NT2/D1 (cell line): ENCODE results near the gene DOCK2.

Experiments
- DNase-seq: peaks from one replicate; pipeline ENCODE4 v3.0.0-alpha.2; 2011; ENCODE audit warnings: low read depth, low spot score
- H3K27me3 ChIP-seq: 2 replicates; pipeline ENCODE4 v1.6.0; 2011; ENCODE audit warnings: mild to moderate bottlenecking; ENCODE audit not compliant: insufficient read length, insufficient read depth
- H3K36me3 ChIP-seq: 2 replicates; pipeline ENCODE4 v1.6.1; 2011; ENCODE audit warnings: mild to moderate bottlenecking, low read length, mixed read lengths; ENCODE audit not compliant: insufficient read depth, insufficient read length
- H3K4me1 ChIP-seq: 2 replicates; pipeline ENCODE4 v1.5.1; 2011; ENCODE audit not compliant: insufficient read depth, insufficient read length
- H3K4me3 ChIP-seq: 2 replicates; pipeline ENCODE4 v1.5.1; 2011; ENCODE audit warnings: low read depth; ENCODE audit not compliant: insufficient read length
- H3K9ac ChIP-seq: 2 replicates; pipeline ENCODE4 v1.6.0; 2011; ENCODE audit warnings: low read depth; ENCODE audit not compliant: insufficient read length
- H3K9me3 ChIP-seq: 2 replicates; pipeline ENCODE4 v1.5.1; 2011; ENCODE audit warnings: mild to moderate bottlenecking, low read length; ENCODE audit not compliant: insufficient read depth
- SUZ12 ChIP-seq: IDR thresholded peaks from 2 replicates; pipeline ENCODE4 v1.6.1; 2011; ENCODE audit not compliant: insufficient read length, insufficient read depth; ENCODE audit errors: extremely low read depth
- YY1 ChIP-seq: IDR thresholded peaks from 2 replicates; pipeline ENCODE4 v1.6.1; 2011; ENCODE audit not compliant: insufficient read length, insufficient read depth
- ZNF274 ChIP-seq: IDR thresholded peaks from 2 replicates; pipeline ENCODE4 v1.6.1; 2011; ENCODE audit warnings: mild to moderate bottlenecking, low read depth, low read length

Gene DOCK2

DNA sequence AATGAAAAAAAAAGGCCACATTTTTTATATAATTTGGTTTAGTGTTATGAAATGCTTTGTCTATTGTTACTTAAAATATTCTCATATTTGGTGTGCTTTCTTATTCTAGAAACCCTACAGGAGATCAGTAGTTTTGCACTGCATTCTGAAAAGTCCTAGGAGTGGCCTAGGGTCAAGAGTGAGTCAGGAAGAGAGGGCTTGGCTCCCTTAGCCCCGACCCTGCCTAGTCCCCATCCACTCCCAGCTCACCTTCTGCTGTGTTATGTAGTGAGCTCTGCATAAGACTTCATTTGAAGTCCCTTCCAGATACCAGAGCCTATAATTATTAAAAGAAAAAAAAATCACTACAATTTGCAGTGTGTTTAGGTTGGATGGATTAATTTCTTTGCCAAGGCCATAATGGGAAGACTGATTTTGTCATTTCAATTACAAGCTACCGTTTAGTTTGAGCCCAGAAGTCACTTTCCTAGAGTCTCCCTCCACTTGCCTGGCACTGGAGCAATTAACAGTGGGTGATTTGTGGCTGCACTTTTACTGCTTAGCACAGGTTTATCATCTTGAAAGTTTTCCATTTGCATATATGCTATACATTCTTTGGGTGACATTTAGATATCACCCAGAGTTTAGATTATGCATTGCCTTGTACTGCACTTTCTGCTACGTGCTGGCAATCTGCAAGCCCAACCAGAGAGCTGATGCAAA, 199.9 kb downstream of the DOCK2 start:
- Histone ChIP-seq H3K9me3 (no peaks in the 10 kb centered on the region), H3K4me1 (no peaks in the 10 kb centered on the region), H3K36me3 (no peaks in the 10 kb centered on the region), H3K9ac (no peak overlapping the region), H3K4me3 (no peak overlapping the region), H3K27me3 (no peaks in the 10 kb centered on the region)
- DNase-seq: no peak
- TF ChIP-seq SUZ12: no peak
- no peak for TF ChIP-seq YY1
- TF ChIP-seq ZNF274: no peak

DNA sequence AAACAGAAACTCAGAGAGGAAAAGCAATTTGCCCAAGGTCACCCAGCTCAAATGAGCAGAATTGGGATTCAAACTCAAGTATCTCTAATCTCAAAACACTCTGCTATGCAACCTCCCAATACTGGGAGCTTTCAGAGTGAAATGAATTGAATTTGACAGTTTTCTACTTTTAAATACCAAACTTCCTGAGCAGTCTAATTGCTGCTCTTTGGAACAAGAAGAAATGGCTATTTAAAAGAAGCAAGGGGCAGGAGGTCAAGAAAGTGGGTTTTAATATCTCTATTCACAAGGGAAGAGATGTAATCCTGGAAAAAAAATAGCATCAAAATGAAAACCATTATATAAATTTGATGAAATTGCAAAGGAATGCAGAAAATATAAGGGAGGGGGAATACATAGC, 200.6 kb downstream of the DOCK2 start:
- Histone ChIP-seq H3K36me3 (no peaks in the 10 kb centered on the region), H3K9me3 (no peaks in the 10 kb centered on the region), H3K9ac (no peak overlapping the region), H3K27me3 (no peaks in the 10 kb centered on the region), H3K4me3 (no peak overlapping the region), H3K4me1 (no peaks in the 10 kb centered on the region)
- DNase-seq: no peak
- TF ChIP-seq YY1 (no peak), ZNF274 (no peak), SUZ12 (no peak)

DNA sequence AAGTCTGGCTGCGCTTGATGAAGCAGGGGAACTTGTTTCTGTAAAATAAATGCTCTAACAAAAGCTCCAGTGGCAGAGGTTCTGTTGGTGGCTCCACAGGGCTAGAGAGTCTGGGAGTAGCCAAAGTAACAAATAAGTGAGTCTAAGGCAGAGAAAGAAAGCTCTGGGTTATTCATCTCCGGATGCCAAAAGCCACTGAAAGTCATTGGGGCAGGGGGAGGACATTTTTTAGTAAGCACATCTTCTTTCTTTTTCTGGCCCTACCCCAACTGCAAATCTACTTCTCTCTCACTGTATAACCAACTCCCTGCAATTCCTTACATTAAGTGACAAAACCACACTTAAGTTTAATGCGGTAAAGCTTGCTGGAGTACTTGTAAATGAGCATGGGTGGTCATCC, 201.6 kb downstream of the DOCK2 start:
- no peak for TF ChIP-seq ZNF274
- TF ChIP-seq SUZ12: no peak
- TF ChIP-seq YY1: no peak
- Histone ChIP-seq H3K4me1 (no peaks in the 10 kb centered on the region), H3K27me3 (no peaks in the 10 kb centered on the region)

DNA sequence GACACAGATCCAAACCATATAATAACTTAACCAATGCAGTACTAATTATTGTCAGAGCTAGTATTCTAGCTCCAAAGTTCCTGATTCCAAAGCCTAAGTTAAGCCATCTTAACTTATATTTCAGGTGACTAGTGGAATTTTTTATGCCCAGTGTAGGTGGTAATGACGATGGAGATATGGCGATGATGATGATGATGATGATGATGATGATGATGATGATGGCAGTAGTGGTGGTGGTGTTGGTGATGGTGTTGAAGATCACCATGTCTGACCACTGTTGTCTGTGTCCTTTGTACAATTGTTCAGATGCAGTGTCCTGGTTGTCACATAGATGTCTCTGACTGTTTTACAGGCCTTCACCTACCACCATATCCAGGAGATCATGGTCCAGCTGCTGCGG, 203.3 kb downstream of the DOCK2 start:
- no peaks in the 10 kb centered on the region for H3K36me3 ChIP-seq
- no peaks in the 10 kb centered on the region for H3K9me3 ChIP-seq
- no peaks in the 10 kb centered on the region for H3K4me1 ChIP-seq
- no peak for DNase-seq
- no peak for TF ChIP-seq ZNF274
- no peak for TF ChIP-seq SUZ12
- no peak for TF ChIP-seq YY1
- no peaks in the 10 kb centered on the region for H3K27me3 ChIP-seq
- H3K9ac ChIP-seq: no peak overlapping the region
- no peak overlapping the region for H3K4me3 ChIP-seq

More for the DNA sequence above, 201.6 kb downstream of the DOCK2 start:
- Histone ChIP-seq H3K9ac (no peak overlapping the region), H3K36me3 (no peaks in the 10 kb centered on the region), H3K9me3 (no peaks in the 10 kb centered on the region), H3K4me3 (no peak overlapping the region)
- no peak for DNase-seq

DNA sequence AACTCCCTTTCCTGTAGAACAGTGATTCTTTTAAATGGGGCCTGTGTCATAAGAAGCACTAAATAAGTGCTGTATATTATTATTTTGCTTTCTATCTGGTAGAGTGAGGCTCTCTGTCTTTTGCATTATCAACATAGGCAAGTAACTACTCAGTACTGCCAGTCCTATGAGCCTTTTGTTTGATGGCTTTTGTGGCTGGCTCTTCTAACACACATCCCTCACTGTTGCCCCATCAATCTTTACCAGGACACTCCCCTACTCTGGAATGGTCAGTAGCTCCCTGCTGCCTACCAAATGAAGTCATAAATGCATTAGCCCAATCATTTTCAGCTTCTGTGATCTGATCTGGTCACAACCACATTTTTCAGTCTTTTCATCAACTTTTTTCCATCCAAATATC, 205.6 kb downstream of the DOCK2 start:
- H3K4me3 ChIP-seq: no peak overlapping the region
- no peak for DNase-seq
- no peak overlapping the region for H3K9ac ChIP-seq
- H3K27me3 ChIP-seq: no peaks in the 10 kb centered on the region
- no peak for TF ChIP-seq SUZ12
- no peak for TF ChIP-seq YY1
- TF ChIP-seq ZNF274: no peak
- no peaks in the 10 kb centered on the region for H3K36me3 ChIP-seq
- no peaks in the 10 kb centered on the region for H3K9me3 ChIP-seq
- no peaks in the 10 kb centered on the region for H3K4me1 ChIP-seq

DNA sequence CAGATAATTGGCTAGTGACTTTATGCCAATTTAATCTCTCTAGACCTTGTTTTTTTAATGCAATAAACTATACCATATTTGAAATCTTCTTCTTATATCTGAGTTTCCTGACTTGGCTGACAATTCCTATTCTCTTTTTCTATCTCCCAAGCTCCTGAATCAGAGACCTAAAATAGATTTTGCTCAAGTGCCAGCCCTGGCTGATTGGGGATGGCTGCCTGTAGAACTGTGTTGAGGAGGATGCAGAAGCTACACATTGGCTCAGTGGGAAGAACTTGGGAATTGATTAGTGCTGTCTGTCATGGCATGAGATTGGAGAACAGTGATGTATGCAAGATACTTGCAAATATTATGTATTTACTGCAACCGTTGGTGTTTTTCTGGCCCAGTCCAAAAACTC, 210.4 kb downstream of the DOCK2 start:
- DNase-seq: no peak
- H3K9ac ChIP-seq: no peak overlapping the region
- H3K9me3 ChIP-seq: peaks cover 22% of the 10 kb centered on the region
- H3K4me3 ChIP-seq: no peak overlapping the region
- TF ChIP-seq YY1 (no peak), SUZ12 (no peak), ZNF274 (no peak)
- H3K36me3 ChIP-seq: no peaks in the 10 kb centered on the region
- H3K4me1 ChIP-seq: no peaks in the 10 kb centered on the region
- H3K27me3 ChIP-seq: no peaks in the 10 kb centered on the region

DNA sequence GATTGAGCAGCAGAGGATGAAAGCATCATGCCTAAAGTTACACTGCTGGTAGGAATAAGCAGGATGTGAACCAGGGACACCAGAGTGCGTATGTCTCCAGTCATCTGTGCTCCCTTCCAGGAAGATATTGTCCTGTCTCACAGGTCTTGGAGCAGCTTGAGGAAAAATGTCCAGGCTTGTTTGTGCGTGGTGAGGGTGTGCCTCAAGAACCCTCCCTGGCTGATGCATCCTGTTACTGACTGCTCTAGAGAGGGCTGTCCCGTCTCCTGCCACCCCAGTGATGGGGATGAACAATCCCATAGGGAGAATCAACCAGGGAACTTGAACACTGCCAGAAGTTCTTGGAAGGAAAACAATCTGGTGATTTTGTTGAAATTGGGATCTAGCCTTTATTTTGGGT, 211.2 kb downstream of the DOCK2 start:
- H3K27me3 ChIP-seq: no peaks in the 10 kb centered on the region
- no peak overlapping the region for H3K9ac ChIP-seq
- H3K9me3 ChIP-seq: peaks cover 22% of the 10 kb centered on the region
- no peaks in the 10 kb centered on the region for H3K36me3 ChIP-seq
- no peak overlapping the region for H3K4me3 ChIP-seq
- no peak for TF ChIP-seq YY1
- no peak for TF ChIP-seq ZNF274
- no peak for TF ChIP-seq SUZ12
- no peaks in the 10 kb centered on the region for H3K4me1 ChIP-seq
- DNase-seq: no peak

DNA sequence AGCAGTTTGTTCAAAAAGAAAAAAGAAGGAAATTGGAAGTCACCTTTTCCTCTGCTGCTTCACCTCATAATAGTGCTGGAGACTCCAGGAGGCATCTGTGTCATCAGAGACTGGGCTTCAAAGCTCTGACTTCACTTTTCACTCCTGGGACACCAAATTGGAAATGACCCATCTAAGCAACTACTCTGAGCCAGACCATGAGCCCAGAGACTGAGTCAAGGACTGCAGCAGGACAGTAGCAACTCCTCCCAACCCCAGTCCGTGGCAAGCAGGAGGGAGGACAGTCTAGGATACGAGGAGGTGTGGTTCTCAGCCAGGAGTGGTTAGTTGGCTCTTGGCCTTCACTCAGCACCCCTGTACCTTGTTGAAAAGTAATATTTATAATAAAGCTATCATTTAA, 211.7 kb downstream of the DOCK2 start:
- Histone ChIP-seq H3K4me3 (no peak overlapping the region), H3K9ac (no peak overlapping the region), H3K9me3 (peaks cover 22% of the 10 kb centered on the region), H3K36me3 (no peaks in the 10 kb centered on the region), H3K27me3 (no peaks in the 10 kb centered on the region), H3K4me1 (no peaks in the 10 kb centered on the region)
- TF ChIP-seq ZNF274 (no peak), SUZ12 (no peak), YY1 (no peak)
- DNase-seq: no peak
